Cerebellar cortex (tissue), 1 donor: ENCODE results near the gene TEX14.
"Not testable (repeated sequence)": the region's sequence is repeated elsewhere in the genome, so short reads cannot be mapped to it uniquely, and the experiment has no call there.

Source experiments
- DNase-seq: peaks from one replicate; pipeline ENCODE4 v3.0.0-alpha.2; 2015; ENCODE audit warnings: low spot score

TEX14 gene

DNA sequence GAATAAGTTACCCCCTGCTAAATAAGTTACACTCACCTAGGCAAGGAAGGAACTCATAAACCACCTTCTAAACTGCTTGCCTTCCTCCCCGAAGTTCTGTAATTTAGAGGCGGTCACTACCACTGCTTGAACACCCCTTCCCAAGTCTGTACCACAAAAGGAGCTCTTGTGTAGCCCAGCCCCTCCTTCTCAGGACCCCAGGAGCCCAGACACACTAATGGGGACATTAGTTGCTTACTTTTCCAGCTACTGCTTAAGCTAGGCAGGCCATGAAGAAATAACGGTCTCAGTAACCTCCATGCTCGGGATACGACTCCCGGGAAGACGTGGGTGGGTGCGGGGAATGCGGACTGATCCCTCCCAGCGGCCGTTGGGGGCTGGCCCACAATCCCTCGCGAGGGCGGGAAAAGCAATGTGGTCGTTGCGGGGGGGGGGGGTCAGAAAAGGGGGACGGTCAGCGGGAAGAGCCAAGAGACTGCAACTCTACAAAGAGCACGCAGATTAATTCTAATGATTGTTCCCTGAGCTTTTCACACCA lies at the start of gene TEX14:
Gene TEX14 (minus strand): TSS at position 345 of the 538 bp plus-strand sequence. CDS start 40,044 bp downstream, outside the sequence.
- DNase-seq = no peak

DNA sequence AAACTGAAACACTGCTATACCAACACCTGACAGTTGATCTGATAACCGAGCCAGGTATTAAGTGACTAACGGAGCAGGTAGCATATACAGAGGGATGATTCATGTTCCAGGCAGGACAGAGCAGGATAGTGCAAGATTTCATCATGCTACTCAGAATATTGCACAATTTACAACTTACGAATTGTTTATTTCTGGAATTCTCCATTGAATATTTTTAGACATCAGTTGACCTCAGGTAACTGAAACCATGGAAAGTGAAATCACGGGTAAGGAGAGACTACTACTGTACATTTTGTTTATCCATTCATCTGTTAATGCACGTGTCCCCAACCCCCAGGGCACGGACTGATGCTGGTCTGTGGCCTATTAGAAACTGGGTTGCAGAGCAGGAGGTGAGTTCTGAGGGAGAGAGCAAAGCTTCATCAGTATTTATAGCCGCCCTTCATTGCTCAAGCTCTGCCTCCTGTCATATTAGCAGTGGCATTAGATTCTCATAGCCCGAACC lies 49.3 kb upstream of the TEX14 start:
- DNase-seq = no peak

GRCh38 chr17:58734811-58735210 lies 43.0 kb upstream of the TEX14 start:
- DNase-seq = no peak

DNA sequence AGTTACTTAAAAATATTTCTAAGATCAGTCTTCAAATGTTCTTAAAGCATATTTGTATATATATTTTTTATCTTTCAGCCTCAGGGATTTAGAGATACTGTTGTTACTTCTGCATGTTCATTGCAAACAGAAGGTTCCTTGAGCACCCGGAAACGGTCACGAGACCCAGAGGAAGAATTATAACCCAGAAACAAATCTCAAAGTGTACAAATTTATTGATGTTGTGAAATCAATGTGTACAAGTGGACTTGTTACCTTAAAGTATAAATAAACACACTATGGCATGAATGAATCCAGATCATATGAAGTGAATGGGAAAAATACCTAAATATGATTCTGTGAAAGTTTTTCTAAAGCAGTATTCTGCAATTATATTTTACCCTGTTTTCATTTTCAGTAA lies 42.2 kb upstream of the TEX14 start:
- DNase-seq = no peak

- DNase-seq = no peak
Observed at GRCh38 chr17:58730937-58731336, 39.1 kb upstream of the TEX14 start.

DNA sequence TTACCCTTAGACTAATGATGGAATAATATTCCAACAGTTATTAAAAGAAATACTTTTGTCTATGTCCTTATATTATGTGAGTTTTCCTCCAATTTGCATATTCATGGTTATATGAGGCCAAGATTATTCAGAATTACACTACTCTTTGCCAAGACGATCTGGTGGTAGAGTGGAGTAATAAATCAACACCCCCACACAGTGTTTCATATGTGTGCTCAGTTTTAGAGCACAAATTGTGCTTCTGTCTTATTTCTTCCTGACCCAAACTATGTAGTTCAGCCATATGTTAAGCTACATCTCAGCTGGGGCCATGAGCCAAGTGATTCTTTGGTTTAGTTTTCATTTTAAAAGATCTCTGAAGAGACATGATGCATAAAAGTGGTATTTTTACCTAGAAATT lies 37.0 kb upstream of the TEX14 start:
- DNase-seq = no peak

DNA sequence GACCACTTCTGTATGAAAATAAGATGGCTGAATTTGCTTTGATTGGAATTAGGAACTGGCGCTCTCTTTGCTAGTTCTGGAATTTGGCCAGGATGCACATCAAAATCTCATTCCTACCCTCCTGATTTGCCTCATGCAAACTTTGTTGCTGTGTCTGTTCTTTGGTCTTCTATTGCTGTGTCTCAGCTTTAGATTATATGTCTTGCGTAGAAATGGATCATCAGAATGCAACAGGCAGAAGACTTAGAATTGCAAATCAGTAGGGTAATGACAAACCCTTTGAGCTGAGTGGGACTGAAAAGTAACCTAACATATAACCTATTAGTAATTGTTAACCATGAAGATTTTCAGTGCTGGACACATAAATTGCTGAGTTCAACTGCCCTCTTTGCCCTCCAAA lies 30.9 kb upstream of the TEX14 start:
- DNase-seq = no peak

DNA sequence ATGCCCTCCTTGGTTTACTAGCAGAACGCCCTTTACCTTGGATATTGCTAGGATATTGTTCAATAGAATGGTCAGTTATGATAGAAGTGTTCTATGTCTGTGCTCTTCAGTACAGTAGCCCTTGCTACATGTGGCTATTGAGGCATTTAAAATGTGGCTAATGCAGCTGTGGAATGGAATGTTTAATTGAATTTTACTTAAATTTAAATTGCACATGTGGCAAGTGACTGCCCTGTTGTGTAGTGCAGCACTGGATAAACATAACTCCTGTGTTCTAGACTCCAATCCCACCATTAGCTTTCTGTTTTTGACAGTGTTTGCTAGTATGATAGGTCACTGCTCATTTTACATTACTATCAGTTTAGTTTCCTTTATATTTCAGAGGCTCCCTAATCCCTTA lies 30.4 kb upstream of the TEX14 start:
- DNase-seq = no peak

DNA sequence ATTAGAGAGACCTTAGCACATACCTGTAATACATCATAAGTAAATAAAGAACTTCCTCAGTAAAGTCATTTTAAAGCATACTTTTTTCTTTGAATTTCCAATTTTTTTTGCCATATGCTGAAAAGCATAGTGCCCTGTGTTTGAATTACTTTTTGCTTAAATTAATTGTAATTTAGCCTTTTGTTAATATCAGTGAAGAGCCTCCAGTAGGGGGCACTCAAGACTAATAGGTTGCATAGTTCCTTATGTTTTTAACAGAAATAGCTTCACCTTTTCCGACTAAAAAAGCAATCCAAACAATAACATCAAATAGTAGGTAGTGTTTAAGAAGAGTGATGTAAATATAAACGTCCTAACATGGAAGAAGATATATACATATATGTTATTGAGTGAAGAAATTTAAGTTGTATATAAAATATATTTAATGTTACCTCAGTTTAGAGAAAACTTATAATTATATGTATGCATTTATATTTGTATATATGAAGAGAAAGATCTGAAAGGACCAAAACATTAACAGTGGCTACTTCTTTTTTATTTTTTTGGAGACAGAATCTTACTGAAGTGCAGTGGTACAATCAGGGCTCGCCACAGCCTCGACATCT lies 19.2 kb upstream of the TEX14 start:
- DNase-seq = peak; percentile 75

DNA sequence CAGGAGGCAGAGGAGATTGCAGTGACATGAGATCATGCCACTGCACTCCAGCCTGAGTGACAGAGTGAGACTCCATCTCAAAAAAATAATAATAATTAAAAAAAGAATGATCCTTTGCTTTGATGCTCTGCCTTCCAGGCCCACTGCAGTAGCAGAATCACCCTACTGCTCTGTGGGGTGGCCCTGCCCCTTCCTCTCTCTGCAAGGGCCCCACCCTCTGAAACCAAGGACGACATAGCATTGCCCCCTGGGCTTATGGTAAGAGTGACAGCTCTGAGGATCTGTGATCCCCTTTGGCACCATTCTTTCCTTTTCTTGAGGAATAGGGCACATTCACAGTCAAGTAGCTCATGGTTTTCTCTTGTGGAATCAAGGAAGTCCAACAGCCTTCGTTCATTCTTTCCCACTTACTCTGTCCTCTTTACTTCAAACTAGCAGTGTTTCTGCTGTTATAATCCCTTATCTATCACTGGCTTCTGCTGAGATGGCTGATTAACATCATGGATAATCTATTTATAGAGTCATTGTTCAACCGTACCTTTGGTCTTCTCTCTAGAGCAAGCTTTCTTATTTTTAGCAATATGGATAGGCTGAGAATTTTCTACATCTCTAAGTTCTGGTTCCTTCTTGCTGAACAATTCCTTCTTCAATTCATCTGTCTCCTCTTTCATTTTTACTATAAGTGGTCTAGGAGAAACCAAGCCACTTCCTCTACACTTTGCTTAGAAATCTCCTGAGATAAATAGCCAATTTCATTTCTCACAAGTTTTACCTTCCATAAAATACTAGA lies 14.7 kb upstream of the TEX14 start:
- DNase-seq = no peak

DNA sequence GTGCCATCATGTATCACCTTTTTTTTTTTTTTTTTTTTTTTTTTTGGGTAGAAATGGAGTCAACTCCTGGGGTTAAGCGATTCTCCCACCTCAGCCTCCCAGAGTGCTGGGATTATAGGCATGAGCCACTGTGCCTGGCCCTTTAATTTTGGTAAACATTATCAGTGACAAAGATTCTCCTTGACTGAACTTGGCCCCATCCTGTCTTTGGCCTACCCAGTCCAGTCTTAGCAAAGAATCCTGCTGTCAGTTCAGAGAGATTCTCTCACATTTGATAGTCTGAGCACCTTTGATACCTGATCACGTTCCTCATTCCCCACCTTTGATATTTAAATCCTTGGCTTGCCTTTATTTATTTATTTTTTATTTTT lies 12.1 kb upstream of the TEX14 start:
- DNase-seq = no peak

DNA sequence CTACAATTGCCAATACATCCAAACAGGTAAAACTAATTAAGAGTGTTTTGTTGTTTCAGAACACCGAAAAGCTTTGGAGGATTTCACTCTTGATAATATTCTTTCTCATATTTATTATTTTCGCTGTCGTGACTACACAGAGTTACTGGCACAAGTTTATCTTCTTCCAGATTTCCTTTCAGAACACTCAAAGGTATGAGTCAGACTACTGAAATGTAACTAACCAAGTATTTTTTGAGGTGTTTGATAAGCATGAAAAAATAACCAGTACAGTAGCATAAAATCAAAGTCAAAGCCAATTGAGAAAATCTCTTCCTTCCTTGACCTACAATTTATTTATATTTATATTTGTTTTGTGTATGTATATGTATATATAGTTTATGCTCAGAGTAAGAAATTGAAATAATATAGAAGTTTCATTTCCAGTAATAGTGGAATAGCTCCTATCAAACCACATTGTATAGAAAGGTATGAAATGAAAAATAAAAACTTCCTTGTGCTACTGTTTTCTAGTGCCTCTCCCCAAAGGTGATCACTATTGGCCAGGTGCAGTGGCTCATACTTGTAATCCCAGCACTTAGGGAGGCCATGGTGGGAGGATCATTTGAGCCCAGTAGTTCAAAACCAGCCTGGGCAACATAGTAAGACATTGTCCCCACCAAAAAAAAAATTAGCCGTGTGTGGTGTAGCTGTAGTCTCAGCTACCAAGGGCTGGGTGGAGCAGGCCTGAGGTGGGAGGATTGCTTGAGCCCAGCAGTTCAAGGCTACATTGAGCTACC lies 11.5 kb upstream of the TEX14 start:
- no peak for DNase-seq

- DNase-seq = no peak
Observed at GRCh38 chr17:58702708-58703107, 10.9 kb upstream of the TEX14 start.

DNA sequence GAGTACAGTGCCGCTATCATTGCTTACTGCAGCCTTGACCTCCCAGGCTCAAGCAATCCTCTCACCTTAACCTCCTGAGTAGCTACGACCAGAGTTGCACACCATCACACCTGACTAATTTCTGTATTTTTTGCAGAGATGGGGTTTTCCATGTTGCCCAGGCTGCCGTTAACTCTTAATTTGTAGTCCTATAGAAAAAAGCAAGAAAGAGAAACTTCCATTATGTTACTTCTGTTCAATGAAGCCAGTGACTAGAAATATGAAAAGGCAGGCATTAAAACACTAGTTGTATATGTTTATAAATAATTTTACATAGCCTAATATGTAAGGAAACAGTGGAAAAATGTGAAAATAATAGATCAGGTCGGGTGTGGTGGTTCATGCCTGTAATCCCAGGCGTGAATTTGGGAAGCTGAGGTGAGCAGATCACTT lies 10.2 kb upstream of the TEX14 start:
- DNase-seq = no peak

DNA sequence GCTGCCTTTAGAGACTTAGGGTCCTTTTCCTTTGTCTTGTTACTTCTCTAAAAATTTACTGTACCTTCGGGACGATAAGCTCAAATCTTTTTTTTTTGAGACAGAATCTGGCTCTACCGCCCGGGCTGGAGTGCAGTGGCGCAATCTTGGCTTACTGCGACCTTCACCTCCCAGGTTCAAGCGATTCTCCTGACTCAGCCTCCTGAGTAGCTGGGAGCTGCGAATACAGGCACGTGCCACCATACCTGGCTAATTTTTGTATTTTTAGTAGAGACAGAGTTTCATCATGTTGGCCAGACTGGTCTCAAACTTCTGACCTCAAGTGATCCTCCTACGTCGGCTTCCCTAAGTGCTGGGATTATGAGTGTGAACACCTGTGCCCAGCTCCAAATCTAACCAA lies 7.9 kb upstream of the TEX14 start:
- no peak for DNase-seq

DNA sequence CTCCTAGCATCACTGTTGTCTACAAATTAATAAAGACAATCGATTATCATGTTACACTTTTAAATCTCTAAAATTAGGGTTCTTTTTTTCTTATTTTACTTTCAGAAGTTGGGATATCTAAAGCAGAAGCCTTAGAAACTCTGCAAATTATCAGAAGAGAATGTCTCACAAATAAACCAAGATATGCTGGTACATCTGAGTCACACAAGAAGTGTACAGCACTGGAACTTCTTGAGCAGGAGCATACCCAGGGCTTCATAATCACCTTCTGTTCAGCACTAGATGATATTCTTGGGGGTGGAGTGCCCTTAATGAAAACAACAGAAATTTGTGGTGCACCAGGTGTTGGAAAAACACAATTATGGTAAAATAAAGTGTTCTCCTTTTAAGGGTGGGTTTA lies 3.0 kb upstream of the TEX14 start:
- DNase-seq = no peak

GRCh38 chr17:58694302-58694701 lies 2.5 kb upstream of the TEX14 start:
- DNase-seq = no peak

DNA sequence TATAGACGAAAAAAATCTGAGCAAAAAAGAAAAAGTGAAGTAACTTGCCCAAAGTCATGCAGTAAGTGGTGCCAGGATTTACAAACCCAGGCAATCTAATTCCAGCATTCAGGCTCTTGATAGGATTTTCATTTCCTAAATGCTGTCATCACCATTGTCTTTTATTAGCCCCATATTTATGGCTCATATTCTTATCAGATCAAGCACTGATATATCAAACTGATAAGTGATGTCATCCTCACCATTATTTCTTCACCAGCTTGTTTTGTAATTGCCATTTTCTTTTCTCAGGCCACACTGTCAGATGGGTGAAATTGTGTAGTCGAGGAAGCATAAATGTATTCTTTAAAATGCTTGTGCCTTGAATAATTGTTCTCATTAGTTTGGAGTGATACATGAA lies 1.9 kb upstream of the TEX14 start:
- no peak for DNase-seq

DNA sequence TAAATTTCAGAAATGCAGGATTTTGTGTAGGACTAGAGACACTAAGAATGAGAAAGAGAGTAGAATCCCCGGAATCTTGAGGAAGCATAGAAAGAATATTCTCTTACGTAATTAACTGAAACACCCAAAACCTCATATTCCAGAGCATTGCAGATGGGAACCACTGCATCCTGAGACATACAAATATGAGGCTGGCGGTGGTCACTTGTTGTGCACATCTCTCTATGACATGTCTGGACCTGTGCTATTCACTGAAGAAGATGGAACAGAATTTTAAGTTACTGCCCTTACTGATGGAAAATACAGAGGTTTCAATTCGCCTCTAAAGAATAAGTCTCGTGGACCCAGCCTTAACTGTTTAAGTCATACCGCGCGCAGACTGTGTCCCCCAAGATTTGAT lies 1.4 kb upstream of the TEX14 start:
- DNase-seq = no peak

DNA sequence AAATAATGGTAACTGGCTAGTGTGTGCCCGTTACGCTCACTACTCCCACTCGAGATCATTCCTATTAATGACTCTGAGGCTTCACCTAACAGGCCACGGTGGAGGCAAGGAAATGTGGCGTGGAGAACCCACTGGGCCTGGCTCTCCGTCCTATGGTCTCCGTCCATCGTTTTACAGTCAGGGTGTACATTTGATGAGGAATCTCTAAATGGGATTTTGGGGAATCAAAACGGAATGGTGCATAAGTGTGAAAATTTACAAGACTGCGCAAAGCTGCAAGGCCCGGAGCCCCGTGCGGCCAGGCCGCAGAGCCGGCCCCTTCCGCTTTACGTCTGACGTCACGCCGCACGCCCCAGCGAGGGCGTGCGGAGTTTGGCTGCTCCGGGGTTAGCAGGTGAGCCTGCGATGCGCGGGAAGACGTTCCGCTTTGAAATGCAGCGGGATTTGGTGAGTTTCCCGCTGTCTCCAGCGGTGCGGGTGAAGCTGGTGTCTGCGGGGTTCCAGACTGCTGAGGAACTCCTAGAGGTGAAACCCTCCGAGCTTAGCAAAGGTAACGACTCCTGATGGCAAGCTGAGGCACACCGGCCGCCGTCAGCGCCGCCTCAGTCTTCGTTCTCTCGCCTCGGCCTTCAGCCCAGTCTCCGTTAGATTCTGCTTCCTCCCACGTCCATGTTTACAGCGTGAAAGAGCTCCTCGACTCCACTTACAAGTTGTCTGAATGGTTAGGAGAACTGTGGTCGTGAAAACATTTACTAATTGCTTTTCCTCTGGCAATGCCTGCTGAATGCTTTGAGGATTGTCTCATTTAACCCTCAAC lies 602 bp upstream of the TEX14 start, which contains the start of gene RAD51C:
Gene RAD51C (plus strand): TSS at position 364 of the 817 bp plus-strand sequence. CDS start 42 bp downstream, at position 406.
- DNase-seq = peak; percentile 87

GRCh38 chr17:58690033-58690432 lies 1.8 kb downstream of the TEX14 start:
- DNase-seq = not testable (repeated sequence)

DNA sequence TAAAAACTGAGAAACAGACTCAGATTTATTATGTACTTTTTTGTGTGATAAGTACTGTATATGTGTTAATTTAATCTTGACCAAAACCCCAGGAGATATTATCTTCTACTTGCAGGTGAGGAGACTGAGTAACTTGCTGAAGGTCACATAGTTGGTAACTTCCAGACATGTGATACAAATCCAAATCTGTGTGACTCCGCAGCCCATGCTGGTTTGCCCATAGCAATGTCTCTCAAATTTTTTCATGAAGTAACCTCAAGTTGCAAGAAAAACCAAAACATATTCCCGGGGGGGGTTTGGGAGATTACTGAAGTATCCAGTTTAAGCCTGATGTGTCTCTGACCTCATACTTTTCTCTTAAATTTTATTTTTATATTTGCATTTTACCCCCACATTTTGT lies 3.3 kb downstream of the TEX14 start:
- DNase-seq = no peak
